Choroid plexus epithelial cell (primary cell): Measurements from ENCODE around the gene R3HCC1L.

Experiments
- DNase-seq: peaks from one replicate; pipeline ENCODE4 v3.0.0-alpha.2; 2010; ENCODE audit warnings: low read depth
- H3K4me3 ChIP-seq: 2 replicates; pipeline ENCODE4 v1.5.1; 2011; ENCODE audit warnings: low read depth, mild to moderate bottlenecking, control low read depth, low read length, moderate library complexity
- TF ChIP-seq, protein P1 (sequence below): conservative IDR thresholded peaks from 2 replicates; pipeline ENCODE4 v1.5.1; 2011; ENCODE audit warnings: low read depth, mild to moderate bottlenecking, control low read depth, inconsistent platforms, low read length, moderate library complexity

The R3HCC1L gene

GRCh38 chr10:98259606-98260315 is 125.3 kb downstream of the R3HCC1L start:
- DNase-seq = peak; percentile 18
- H3K4me3 ChIP-seq = no peak overlapping the region
- TF ChIP-seq, protein P1, sequence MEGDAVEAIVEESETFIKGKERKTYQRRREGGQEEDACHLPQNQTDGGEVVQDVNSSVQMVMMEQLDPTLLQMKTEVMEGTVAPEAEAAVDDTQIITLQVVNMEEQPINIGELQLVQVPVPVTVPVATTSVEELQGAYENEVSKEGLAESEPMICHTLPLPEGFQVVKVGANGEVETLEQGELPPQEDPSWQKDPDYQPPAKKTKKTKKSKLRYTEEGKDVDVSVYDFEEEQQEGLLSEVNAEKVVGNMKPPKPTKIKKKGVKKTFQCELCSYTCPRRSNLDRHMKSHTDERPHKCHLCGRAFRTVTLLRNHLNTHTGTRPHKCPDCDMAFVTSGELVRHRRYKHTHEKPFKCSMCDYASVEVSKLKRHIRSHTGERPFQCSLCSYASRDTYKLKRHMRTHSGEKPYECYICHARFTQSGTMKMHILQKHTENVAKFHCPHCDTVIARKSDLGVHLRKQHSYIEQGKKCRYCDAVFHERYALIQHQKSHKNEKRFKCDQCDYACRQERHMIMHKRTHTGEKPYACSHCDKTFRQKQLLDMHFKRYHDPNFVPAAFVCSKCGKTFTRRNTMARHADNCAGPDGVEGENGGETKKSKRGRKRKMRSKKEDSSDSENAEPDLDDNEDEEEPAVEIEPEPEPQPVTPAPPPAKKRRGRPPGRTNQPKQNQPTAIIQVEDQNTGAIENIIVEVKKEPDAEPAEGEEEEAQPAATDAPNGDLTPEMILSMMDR = no peak

GRCh38 chr10:98260350-98260749 is 125.9 kb downstream of the R3HCC1L start:
- TF ChIP-seq, protein P1 = no peak
- peak; percentile 13 for DNase-seq
- no peak overlapping the region for H3K4me3 ChIP-seq

DNA sequence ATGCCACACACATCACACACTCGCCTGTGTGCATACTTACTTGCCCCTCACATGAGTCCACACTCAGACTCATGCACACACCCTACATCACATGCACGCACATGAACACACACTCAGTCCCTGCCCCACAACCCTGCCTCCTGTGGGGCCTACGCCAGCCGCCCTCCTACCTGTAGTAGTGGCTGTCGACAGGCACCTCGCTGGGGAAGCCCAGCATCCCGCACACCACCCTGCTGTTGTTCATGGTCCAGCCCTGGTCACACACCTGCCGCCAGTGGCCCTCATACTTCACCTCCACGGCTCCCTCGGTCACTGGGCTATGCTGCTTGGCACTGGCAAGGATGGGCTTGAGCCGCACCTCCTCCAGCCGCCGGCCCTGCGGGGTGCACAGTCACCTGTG is 126.3 kb downstream of the R3HCC1L start:
- no peak overlapping the region for H3K4me3 ChIP-seq
- DNase-seq = no peak
- TF ChIP-seq, protein P1 = no peak

- TF ChIP-seq, protein P1 = no peak
- no peak overlapping the region for H3K4me3 ChIP-seq
- no peak for DNase-seq
These were observed 127.2 kb downstream of the R3HCC1L start for GRCh38 chr10:98261436-98262277.

DNA sequence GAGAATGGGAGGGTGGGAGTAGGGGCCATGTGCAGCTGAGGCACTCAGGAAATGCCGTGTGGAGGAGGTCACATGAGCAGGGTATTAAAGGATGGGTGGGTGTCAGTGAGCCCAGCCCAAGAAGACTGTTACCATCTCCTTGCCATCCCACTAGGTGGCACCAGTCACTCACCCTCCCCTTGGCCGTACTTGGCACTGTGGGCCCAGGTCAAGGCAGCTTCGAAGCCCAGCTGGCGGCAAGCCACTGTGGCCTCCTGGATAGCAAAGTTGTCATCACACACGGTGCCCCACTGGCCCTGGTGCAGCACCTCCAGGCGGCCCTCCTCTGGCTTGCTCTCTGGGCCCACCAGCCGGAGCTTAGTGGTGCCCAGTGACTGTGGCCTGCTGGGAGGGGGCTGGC is 128.1 kb downstream of the R3HCC1L start:
- peak; percentile 63 for DNase-seq
- H3K4me3 ChIP-seq = no peak overlapping the region
- TF ChIP-seq, protein P1 = peak; percentile 66

DNA sequence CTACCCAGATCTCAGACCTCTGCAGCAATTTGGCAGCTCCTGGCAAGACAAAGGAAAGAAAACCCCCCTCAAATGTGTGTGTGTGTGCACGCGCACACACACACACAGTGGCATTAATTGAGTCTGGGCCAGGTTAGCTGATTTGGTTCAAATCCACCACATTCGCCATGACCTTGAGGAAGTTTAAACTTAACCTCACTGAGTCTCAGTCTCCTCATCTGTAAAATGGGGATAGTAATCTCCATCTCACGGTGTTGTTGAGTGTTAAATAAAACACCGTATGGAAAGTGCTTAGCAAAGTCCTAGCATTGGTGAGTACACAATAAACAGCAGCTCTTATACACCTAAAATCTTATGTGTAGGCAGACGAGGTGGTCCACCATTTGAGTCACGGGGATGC is 128.6 kb downstream of the R3HCC1L start:
- no peak overlapping the region for H3K4me3 ChIP-seq
- TF ChIP-seq, protein P1 = no peak
- no peak for DNase-seq
